Measurements from ENCODE around the gene MDK.
A peak's percentile ranks its signal among the peaks of the same experiment; 100 is the strongest.

DNA sequence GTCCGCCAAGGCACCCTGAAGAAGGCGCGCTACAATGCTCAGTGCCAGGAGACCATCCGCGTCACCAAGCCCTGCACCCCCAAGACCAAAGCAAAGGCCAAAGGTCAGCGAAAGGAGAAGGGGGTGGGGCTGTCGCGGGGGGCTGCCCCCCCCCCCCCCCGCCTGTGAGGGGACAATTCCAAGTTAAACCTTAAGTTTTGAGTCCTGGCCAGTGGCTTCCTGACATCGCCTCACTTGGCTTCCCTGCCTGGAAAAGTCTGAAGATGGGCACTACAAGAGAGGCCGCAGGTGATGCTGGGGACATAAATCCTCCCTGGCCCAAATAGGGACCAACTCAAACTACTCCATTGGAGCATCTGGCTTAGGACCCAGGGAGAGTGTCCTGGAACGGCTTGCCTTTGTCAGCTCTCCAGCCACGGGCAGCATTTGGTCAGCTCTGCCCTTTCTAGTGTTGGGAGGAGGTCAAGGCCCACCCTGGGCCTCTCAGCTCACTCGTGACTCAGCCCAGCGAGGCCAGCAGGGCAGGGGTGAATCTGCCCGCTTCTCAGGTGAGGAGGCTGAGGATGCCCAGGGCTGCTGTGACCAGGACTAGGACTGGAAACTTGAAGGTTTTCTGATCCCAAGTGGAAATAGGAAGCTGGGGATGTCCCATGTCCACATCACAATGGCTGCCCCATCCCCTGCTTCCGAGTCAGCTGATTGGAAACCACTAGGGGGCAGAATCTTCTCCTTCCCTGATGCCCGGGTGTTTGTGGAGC is 1.4 kb downstream of the MDK start:
- TF ChIP-seq, protein P1, sequence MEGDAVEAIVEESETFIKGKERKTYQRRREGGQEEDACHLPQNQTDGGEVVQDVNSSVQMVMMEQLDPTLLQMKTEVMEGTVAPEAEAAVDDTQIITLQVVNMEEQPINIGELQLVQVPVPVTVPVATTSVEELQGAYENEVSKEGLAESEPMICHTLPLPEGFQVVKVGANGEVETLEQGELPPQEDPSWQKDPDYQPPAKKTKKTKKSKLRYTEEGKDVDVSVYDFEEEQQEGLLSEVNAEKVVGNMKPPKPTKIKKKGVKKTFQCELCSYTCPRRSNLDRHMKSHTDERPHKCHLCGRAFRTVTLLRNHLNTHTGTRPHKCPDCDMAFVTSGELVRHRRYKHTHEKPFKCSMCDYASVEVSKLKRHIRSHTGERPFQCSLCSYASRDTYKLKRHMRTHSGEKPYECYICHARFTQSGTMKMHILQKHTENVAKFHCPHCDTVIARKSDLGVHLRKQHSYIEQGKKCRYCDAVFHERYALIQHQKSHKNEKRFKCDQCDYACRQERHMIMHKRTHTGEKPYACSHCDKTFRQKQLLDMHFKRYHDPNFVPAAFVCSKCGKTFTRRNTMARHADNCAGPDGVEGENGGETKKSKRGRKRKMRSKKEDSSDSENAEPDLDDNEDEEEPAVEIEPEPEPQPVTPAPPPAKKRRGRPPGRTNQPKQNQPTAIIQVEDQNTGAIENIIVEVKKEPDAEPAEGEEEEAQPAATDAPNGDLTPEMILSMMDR (IDR thresholded peaks at IDR 0.05) = peak in 2 of 7 experiments; percentile 38 to 47
- TF ChIP-seq POLR2A (IDR thresholded peaks at IDR 0.05) (no peak), POLR2AphosphoS5 (IDR thresholded peaks at IDR 0.05) (no peak)

All from stomach (tissue), 4 donors.